H1 (cell line): ENCODE data around the gene UBALD1. TPM values are rescaled to one million over a fixed set of nuclear protein-coding genes. Genes with fewer than 3 reads are reported as not detected.

ENCODE experiments used
- BRCA1 ChIP-seq: IDR thresholded peaks from 2 replicates; pipeline ENCODE4 v1.6.1; 2012; ENCODE audit warnings: low read depth, low read length, improper control_type of control experiment
- CBX8 ChIP-seq: fragments of 300-800, 300-1000 bp; sonication (generic); IDR thresholded peaks from 2 replicates; pipeline ENCODE4 v1.7.1; 2016; ENCODE audit warnings: low read depth, low read length, borderline replicate concordance
- CHD1 ChIP-seq: IDR thresholded peaks from 2 replicates; pipeline ENCODE4 v1.6.1; 2012; ENCODE audit warnings: low read depth, low read length, improper control_type of control experiment
- CHD2 ChIP-seq: IDR thresholded peaks from 2 replicates; pipeline ENCODE4 v1.6.1; 2012; ENCODE audit warnings: low read length, improper control_type of control experiment
- GTF2F1 ChIP-seq: IDR thresholded peaks from 2 replicates; pipeline ENCODE4 v1.6.1; 2012; ENCODE audit warnings: low read depth, low read length, improper control_type of control experiment, borderline replicate concordance
- KDM1A ChIP-seq: fragments of 200-600, 300-600 bp; sonication (generic); IDR thresholded peaks from 2 replicates; pipeline ENCODE4 v1.7.1; 2016; ENCODE audit warnings: mild to moderate bottlenecking, low read length, borderline replicate concordance
- RBBP5 ChIP-seq: IDR thresholded peaks from 2 replicates; pipeline ENCODE4 v1.7.1; 2012; ENCODE audit warnings: low read depth, mild to moderate bottlenecking, inconsistent platforms, low read length, moderate library complexity, borderline replicate concordance
- TEAD4 ChIP-seq: IDR thresholded peaks from 2 replicates; pipeline ENCODE4 v1.6.1; 2012; ENCODE audit warnings: low read depth, low read length, inconsistent platforms, mixed read lengths
- polyA plus RNA-seq, 7 experiments: library from polyadenylated mRNA; depleted of rRNA in 3 of 7; stranded (reverse) in 5 of 7; unstranded in 2 of 7; fragments of >200 nt in 5 of 7; fragments of 200-250 nt in 2 of 7; gene quantifications; 1 replicate in 5 of 7; 2 replicates in 1 of 7; 4 replicates in 1 of 7; pipeline versions ENCODE4 v1.2.1 to v1.2.3, GENCODE V29; 2011 to 2013; ENCODE audit warnings: missing spikeins in 2 of 7, mixed read lengths in 2 of 7
- total RNA-seq: library from RNA; stranded (reverse); fragmentation: NEBNext Ultra II Directional; extraction: Animal tissue kit (Norgen Biotek cat#: 25700); gene quantifications from 2 replicates; pipeline ENCODE4 v1.2.1, GENCODE V29; 2021
- TF ChIP-seq, protein P1 (sequence below): fragments of 300-600 bp; sonication (generic); IDR thresholded peaks from 2 replicates; pipeline ENCODE4 v1.7.1; 2012; ENCODE audit warnings: low read length, moderate library complexity, mild to moderate bottlenecking, inconsistent platforms; ENCODE audit not compliant: insufficient replicate concordance
- TF ChIP-seq, protein P2 (sequence below): IDR thresholded peaks from 2 replicates; pipeline ENCODE4 v1.6.1; 2012; ENCODE audit warnings: inconsistent platforms

Gene UBALD1
- total and polyA plus RNA-seq, 2 of the 8 experiments (the other 6 are each of a cell fraction or from before 2014, with no cell fraction given) = 28.6 to 62.0 TPM

DNA sequence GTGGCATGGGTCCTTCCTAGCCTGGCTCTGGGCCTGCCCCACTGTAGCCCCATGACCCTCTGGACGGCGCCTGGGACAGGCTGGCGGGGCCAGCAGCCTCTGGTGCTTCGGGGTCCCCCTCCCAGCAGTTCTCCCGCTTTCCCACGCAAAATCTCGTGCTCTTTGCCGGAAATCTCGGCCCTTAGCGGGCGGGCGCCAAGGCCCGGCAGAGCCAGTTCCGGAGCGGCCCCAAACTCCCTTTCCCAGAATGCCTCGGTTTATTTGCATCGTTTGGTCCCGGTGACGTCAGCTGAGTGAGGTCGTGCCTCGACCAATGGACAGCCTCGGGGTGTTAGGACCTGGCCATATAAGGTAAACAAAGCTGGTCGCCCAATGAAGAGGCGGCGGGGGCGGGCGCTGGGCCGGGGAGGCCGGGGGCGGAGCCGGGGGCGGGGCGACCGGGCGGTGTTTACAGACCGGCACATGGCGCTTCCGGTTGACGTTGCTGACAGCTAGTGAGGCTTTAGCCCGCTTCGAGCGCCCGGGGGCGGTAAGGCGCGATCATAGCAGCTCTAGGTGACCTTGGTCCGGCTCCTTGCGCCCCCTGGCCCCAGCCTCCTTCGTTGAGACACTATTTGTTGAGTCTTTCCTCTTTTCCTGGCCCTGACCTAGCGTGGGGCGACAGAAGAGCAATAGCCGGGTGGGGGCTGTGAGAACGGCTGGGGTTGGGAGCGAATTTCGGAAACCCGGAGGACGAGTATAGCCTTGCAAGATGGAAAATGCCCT is 1.5 kb upstream of the UBALD1 start (continued):
- TF ChIP-seq, protein P1, sequence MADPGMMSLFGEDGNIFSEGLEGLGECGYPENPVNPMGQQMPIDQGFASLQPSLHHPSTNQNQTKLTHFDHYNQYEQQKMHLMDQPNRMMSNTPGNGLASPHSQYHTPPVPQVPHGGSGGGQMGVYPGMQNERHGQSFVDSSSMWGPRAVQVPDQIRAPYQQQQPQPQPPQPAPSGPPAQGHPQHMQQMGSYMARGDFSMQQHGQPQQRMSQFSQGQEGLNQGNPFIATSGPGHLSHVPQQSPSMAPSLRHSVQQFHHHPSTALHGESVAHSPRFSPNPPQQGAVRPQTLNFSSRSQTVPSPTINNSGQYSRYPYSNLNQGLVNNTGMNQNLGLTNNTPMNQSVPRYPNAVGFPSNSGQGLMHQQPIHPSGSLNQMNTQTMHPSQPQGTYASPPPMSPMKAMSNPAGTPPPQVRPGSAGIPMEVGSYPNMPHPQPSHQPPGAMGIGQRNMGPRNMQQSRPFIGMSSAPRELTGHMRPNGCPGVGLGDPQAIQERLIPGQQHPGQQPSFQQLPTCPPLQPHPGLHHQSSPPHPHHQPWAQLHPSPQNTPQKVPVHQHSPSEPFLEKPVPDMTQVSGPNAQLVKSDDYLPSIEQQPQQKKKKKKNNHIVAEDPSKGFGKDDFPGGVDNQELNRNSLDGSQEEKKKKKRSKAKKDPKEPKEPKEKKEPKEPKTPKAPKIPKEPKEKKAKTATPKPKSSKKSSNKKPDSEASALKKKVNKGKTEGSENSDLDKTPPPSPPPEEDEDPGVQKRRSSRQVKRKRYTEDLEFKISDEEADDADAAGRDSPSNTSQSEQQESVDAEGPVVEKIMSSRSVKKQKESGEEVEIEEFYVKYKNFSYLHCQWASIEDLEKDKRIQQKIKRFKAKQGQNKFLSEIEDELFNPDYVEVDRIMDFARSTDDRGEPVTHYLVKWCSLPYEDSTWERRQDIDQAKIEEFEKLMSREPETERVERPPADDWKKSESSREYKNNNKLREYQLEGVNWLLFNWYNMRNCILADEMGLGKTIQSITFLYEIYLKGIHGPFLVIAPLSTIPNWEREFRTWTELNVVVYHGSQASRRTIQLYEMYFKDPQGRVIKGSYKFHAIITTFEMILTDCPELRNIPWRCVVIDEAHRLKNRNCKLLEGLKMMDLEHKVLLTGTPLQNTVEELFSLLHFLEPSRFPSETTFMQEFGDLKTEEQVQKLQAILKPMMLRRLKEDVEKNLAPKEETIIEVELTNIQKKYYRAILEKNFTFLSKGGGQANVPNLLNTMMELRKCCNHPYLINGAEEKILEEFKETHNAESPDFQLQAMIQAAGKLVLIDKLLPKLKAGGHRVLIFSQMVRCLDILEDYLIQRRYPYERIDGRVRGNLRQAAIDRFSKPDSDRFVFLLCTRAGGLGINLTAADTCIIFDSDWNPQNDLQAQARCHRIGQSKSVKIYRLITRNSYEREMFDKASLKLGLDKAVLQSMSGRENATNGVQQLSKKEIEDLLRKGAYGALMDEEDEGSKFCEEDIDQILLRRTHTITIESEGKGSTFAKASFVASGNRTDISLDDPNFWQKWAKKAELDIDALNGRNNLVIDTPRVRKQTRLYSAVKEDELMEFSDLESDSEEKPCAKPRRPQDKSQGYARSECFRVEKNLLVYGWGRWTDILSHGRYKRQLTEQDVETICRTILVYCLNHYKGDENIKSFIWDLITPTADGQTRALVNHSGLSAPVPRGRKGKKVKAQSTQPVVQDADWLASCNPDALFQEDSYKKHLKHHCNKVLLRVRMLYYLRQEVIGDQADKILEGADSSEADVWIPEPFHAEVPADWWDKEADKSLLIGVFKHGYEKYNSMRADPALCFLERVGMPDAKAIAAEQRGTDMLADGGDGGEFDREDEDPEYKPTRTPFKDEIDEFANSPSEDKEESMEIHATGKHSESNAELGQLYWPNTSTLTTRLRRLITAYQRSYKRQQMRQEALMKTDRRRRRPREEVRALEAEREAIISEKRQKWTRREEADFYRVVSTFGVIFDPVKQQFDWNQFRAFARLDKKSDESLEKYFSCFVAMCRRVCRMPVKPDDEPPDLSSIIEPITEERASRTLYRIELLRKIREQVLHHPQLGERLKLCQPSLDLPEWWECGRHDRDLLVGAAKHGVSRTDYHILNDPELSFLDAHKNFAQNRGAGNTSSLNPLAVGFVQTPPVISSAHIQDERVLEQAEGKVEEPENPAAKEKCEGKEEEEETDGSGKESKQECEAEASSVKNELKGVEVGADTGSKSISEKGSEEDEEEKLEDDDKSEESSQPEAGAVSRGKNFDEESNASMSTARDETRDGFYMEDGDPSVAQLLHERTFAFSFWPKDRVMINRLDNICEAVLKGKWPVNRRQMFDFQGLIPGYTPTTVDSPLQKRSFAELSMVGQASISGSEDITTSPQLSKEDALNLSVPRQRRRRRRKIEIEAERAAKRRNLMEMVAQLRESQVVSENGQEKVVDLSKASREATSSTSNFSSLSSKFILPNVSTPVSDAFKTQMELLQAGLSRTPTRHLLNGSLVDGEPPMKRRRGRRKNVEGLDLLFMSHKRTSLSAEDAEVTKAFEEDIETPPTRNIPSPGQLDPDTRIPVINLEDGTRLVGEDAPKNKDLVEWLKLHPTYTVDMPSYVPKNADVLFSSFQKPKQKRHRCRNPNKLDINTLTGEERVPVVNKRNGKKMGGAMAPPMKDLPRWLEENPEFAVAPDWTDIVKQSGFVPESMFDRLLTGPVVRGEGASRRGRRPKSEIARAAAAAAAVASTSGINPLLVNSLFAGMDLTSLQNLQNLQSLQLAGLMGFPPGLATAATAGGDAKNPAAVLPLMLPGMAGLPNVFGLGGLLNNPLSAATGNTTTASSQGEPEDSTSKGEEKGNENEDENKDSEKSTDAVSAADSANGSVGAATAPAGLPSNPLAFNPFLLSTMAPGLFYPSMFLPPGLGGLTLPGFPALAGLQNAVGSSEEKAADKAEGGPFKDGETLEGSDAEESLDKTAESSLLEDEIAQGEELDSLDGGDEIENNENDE = no peak
- no peak for TF ChIP-seq RBBP5
- TF ChIP-seq CBX8 = no peak
- TF ChIP-seq, protein P2, sequence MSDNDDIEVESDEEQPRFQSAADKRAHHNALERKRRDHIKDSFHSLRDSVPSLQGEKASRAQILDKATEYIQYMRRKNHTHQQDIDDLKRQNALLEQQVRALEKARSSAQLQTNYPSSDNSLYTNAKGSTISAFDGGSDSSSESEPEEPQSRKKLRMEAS = peak; percentile 89
- TF ChIP-seq CHD2 = peak; percentile 98
- TF ChIP-seq TEAD4 = 0 out of 2 replicates have a peak, but pooled peaks have one; percentile 26
- peak; percentile 89 for TF ChIP-seq BRCA1
- no peak for TF ChIP-seq KDM1A
- no peak; the same call in 1 of the 2 replicates for TF ChIP-seq GTF2F1
- no peak for TF ChIP-seq CHD1
